Measurements from ENCODE around the gene DHRS4L2.
"Not testable (repeated sequence)": the region's sequence is repeated elsewhere in the genome, so short reads cannot be mapped to it uniquely, and the experiment has no call there.

- TF ChIP-seq EZH2 (IDR thresholded peaks at IDR 0.05; ENCODE audit: borderline replicate concordance); CTCF (IDR thresholded peaks at IDR 0.05; ENCODE audit: poor library complexity): not testable (repeated sequence)
Observed at GRCh38 chr14:23960899-23961298, 27.8 kb upstream of the DHRS4L2 start.

Measured in hepatocyte (in vitro differentiated cells).